ENCODE data around the gene CSNK2A2.

Gene CSNK2A2

DNA sequence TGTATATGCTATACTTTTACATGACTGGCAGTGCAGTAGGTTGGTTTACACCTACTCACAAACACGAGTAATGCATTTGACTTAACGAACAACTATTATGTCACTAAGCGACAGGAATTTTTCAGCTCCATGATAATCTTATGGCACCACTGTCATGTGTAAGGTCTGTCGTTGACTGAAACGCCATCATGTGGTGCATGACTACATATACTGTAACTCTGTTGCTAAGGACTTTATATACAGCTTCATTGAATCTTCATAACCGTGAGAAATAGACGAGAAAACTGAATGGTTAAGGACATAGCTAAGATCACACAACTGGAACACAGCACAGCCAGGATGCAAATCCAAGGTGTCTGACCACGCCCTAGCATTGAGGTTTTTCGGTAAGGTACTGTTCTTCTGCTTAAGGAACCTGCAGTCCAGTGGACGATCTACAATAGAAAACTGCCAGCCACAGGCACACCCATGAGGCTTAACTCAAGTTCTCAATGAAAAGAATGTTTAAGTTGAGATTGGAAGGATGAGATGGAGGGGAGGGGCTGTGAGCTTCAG lies 72.0 kb downstream of the CSNK2A2 start:
- no peak overlapping the region for H2BK120ac ChIP-seq (ENCODE audit: low read depth, low read length)
- DNase-seq (ENCODE audit: low spot score): no peak
- H3K9me3 ChIP-seq (replicated peaks in 1 of 2; ENCODE audit: control insufficient read depth in 2 of 2, insufficient read depth in 1 of 2, low read depth in 1 of 2, low read length in 2 of 2): no peaks in the 10 kb centered on the region
- no peak overlapping the region for H3K4me2 ChIP-seq (ENCODE audit: insufficient read depth, low read length, poor library complexity, severe bottlenecking)
- H3K79me1 ChIP-seq (ENCODE audit: low read depth, low read length): peaks cover 6% of the 10 kb centered on the region
- no peak overlapping the region for H3K4me3 ChIP-seq (ENCODE audit: low read length in 2 of 2)
- peaks cover 22 to 24% of the 10 kb centered on the region in 2 donors for H3K4me1 ChIP-seq (ENCODE audit: control insufficient read depth in 2 of 2, insufficient read depth in 1 of 2, low read depth in 1 of 2, low read length in 2 of 2)
- no peak overlapping the region for H3K14ac ChIP-seq (ENCODE audit: low read length)
- no peak overlapping the region for H2BK15ac ChIP-seq (ENCODE audit: low read length)
- H3K4ac ChIP-seq (ENCODE audit: low read length): no peak overlapping the region
- H4K8ac ChIP-seq (ENCODE audit: low read depth, low read length): no peak overlapping the region
- no peak overlapping the region for H3K23ac ChIP-seq (ENCODE audit: low read depth, low read length, poor library complexity)
- H4K91ac ChIP-seq (ENCODE audit: low read depth, low read length, poor library complexity): no peak overlapping the region
- no peak overlapping the region for H2BK5ac ChIP-seq (ENCODE audit: low read length)
- no peak overlapping the region for H2BK12ac ChIP-seq (ENCODE audit: low read length)
- H2AK5ac ChIP-seq (ENCODE audit: low read depth, low read length): no peak overlapping the region
- no peaks in the 10 kb centered on the region for H3K27me3 ChIP-seq (ENCODE audit: control insufficient read depth in 3 of 3, insufficient read depth in 3 of 3, low read depth in 1 of 3, low read length in 3 of 3)
- no peak overlapping the region for H3K18ac ChIP-seq (ENCODE audit: low read length)
- no CpG with 5 or more reads among the region's 10 CpGs for WGBS, 2 donors (ENCODE audit: extremely low coverage in 2 of 2, insufficient read length in 2 of 2, insufficient replicate concordance in 1 of 2)
- H3K27ac ChIP-seq (replicated peaks; ENCODE audit: low read length): no peak overlapping the region
- no peak overlapping the region for H2AFZ ChIP-seq (ENCODE audit: low read length)
- H3K36me3 ChIP-seq (replicated peaks in 1 of 2; ENCODE audit: control insufficient read depth in 2 of 2, insufficient read depth in 2 of 2, low read length in 2 of 2): peaks cover 0 to 17% of the 10 kb centered on the region in 2 donors
- no peak overlapping the region for H3K9ac ChIP-seq (ENCODE audit: low read depth, low read length, poor library complexity)

DNA sequence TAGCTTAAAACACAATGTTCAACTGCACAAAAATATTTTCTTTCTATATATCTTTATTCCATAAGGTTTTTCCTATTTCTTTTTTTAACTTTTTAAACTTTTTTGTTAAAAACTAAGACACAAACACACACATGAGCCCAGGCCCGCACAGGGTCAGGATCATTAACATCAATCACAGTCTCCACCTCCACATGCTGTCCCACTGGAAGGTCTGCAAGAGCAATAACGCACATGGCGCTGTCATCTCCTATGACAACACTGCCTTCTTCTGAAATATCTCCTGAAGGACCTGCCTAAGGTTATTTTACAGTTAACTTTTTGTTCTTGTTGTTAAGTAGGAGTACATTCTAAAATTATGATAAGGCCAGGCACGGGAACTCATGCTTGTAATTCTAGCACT lies 72.9 kb downstream of the CSNK2A2 start:
- H3K9me3 ChIP-seq (replicated peaks in 1 of 2; ENCODE audit: control insufficient read depth in 2 of 2, insufficient read depth in 1 of 2, low read depth in 1 of 2, low read length in 2 of 2): no peaks in the 10 kb centered on the region
- no CpG with 5 or more reads among the region's 4 CpGs for WGBS, 2 donors (ENCODE audit: extremely low coverage in 2 of 2, insufficient read length in 2 of 2, insufficient replicate concordance in 1 of 2)
- H3K4ac ChIP-seq (ENCODE audit: low read length): no peak overlapping the region

GRCh38 chr16:58124601-58124915 lies 73.3 kb downstream of the CSNK2A2 start:
- H3K18ac ChIP-seq (ENCODE audit: low read length): no peak overlapping the region
- H3K9me3 ChIP-seq (replicated peaks in 1 of 2; ENCODE audit: control insufficient read depth in 2 of 2, insufficient read depth in 1 of 2, low read depth in 1 of 2, low read length in 2 of 2): no peaks in the 10 kb centered on the region
- peaks cover 26 to 35% of the 10 kb centered on the region in 2 donors for H3K4me1 ChIP-seq (ENCODE audit: control insufficient read depth in 2 of 2, insufficient read depth in 1 of 2, low read depth in 1 of 2, low read length in 2 of 2)
- H2BK120ac ChIP-seq (ENCODE audit: low read depth, low read length): no peak overlapping the region
- no peak overlapping the region for H3K9ac ChIP-seq (ENCODE audit: low read depth, low read length, poor library complexity)
- H3K27me3 ChIP-seq (ENCODE audit: control insufficient read depth in 3 of 3, insufficient read depth in 3 of 3, low read depth in 1 of 3, low read length in 3 of 3): no peaks in the 10 kb centered on the region
- H4K91ac ChIP-seq (ENCODE audit: low read depth, low read length, poor library complexity): no peak overlapping the region
- no peak overlapping the region for H3K4me2 ChIP-seq (ENCODE audit: insufficient read depth, low read length, poor library complexity, severe bottlenecking)
- H2BK5ac ChIP-seq (ENCODE audit: low read length): no peak overlapping the region
- DNase-seq (ENCODE audit: low spot score): no peak
- no CpG with 5 or more reads among the region's 1 CpG for WGBS, 2 donors (ENCODE audit: extremely low coverage in 2 of 2, insufficient read length in 2 of 2, insufficient replicate concordance in 1 of 2)
- no peak overlapping the region for H3K23ac ChIP-seq (ENCODE audit: low read depth, low read length, poor library complexity)
- H3K79me1 ChIP-seq (ENCODE audit: low read depth, low read length): peaks cover 6% of the 10 kb centered on the region
- H2BK15ac ChIP-seq (ENCODE audit: low read length): no peak overlapping the region
- H2BK12ac ChIP-seq (ENCODE audit: low read length): no peak overlapping the region
- no peak overlapping the region for H4K8ac ChIP-seq (ENCODE audit: low read depth, low read length)
- H3K27ac ChIP-seq (replicated peaks; ENCODE audit: low read length): no peak overlapping the region
- H3K4me3 ChIP-seq (ENCODE audit: low read length in 2 of 2): no peak overlapping the region
- H2AFZ ChIP-seq (ENCODE audit: low read length): no peak overlapping the region
- H2AK5ac ChIP-seq (ENCODE audit: low read depth, low read length): no peak overlapping the region
- peaks cover 0 to 17% of the 10 kb centered on the region in 2 donors for H3K36me3 ChIP-seq (replicated peaks in 1 of 2; ENCODE audit: control insufficient read depth in 2 of 2, insufficient read depth in 2 of 2, low read length in 2 of 2)
- no peak overlapping the region for H3K14ac ChIP-seq (ENCODE audit: low read length)
- H3K4ac ChIP-seq (ENCODE audit: low read length): no peak overlapping the region

More for the DNA sequence above, 72.9 kb downstream of the CSNK2A2 start:
- H3K14ac ChIP-seq (ENCODE audit: low read length): no peak overlapping the region
- H3K18ac ChIP-seq (ENCODE audit: low read length): no peak overlapping the region
- peaks cover 6% of the 10 kb centered on the region for H3K79me1 ChIP-seq (ENCODE audit: low read depth, low read length)
- no peak overlapping the region for H4K91ac ChIP-seq (ENCODE audit: low read depth, low read length, poor library complexity)
- H2AK5ac ChIP-seq (ENCODE audit: low read depth, low read length): no peak overlapping the region
- no peak overlapping the region for H4K8ac ChIP-seq (ENCODE audit: low read depth, low read length)
- no peak overlapping the region for H3K23ac ChIP-seq (ENCODE audit: low read depth, low read length, poor library complexity)
- DNase-seq (ENCODE audit: low spot score): no peak
- H2BK15ac ChIP-seq (ENCODE audit: low read length): no peak overlapping the region
- no peak overlapping the region for H2BK5ac ChIP-seq (ENCODE audit: low read length)
- no peak overlapping the region for H3K9ac ChIP-seq (ENCODE audit: low read depth, low read length, poor library complexity)
- H3K36me3 ChIP-seq (replicated peaks in 1 of 2; ENCODE audit: control insufficient read depth in 2 of 2, insufficient read depth in 2 of 2, low read length in 2 of 2): peaks cover 0 to 17% of the 10 kb centered on the region in 2 donors
- no peak overlapping the region for H3K27ac ChIP-seq (replicated peaks; ENCODE audit: low read length)
- peaks cover 25 to 33% of the 10 kb centered on the region in 2 donors for H3K4me1 ChIP-seq (ENCODE audit: control insufficient read depth in 2 of 2, insufficient read depth in 1 of 2, low read depth in 1 of 2, low read length in 2 of 2)
- H2BK120ac ChIP-seq (ENCODE audit: low read depth, low read length): no peak overlapping the region
- H3K27me3 ChIP-seq (ENCODE audit: control insufficient read depth in 3 of 3, insufficient read depth in 3 of 3, low read depth in 1 of 3, low read length in 3 of 3): no peaks in the 10 kb centered on the region
- no peak overlapping the region for H2BK12ac ChIP-seq (ENCODE audit: low read length)
- no peak overlapping the region for H3K4me2 ChIP-seq (ENCODE audit: insufficient read depth, low read length, poor library complexity, severe bottlenecking)
- no peak overlapping the region for H2AFZ ChIP-seq (ENCODE audit: low read length)
- no peak overlapping the region for H3K4me3 ChIP-seq (ENCODE audit: low read length in 2 of 2)

DNA sequence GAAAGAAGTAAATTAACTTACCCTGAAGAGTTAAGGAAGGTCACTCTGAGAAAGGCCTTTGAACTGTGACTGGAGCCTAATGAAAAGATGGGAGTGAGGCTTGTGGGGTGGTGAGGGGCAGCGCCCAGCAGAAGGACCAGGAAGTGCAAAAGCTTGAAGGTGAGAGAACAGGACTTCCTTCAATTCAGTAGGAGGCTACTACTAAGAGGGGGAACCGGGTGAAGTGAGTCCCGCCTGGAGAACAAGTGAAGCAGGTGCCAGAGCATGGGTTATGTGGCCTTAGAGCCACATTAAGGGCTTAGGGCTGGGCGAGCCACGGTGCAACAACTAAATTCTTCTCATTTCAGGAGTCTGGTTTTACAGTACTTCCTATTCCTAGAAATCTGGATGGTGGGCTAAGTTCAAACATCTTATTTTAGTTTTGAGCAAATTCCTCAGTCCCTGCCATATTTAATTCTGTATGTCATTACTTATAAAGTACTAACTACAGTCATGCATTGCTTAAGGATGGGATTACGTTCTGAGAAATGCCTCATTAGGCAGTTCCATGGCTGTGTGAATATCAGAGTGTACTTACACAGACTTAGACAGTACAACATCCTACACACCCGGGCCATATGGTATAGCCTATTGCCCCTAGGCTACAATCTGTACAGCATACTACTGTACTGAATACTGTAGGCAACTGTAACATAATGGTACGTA lies 73.9 kb downstream of the CSNK2A2 start:
- H3K9me3 ChIP-seq (replicated peaks in 1 of 2; ENCODE audit: control insufficient read depth in 2 of 2, insufficient read depth in 1 of 2, low read depth in 1 of 2, low read length in 2 of 2): no peaks in the 10 kb centered on the region
- H3K4me3 ChIP-seq (ENCODE audit: low read length in 2 of 2): no peak overlapping the region
- H3K27me3 ChIP-seq (ENCODE audit: control insufficient read depth in 3 of 3, insufficient read depth in 3 of 3, low read depth in 1 of 3, low read length in 3 of 3): no peaks in the 10 kb centered on the region
- H4K91ac ChIP-seq (ENCODE audit: low read depth, low read length, poor library complexity): no peak overlapping the region
- no peak overlapping the region for H2BK12ac ChIP-seq (ENCODE audit: low read length)
- H3K36me3 ChIP-seq (replicated peaks in 1 of 2; ENCODE audit: control insufficient read depth in 2 of 2, insufficient read depth in 2 of 2, low read length in 2 of 2): peaks cover 0 to 17% of the 10 kb centered on the region in 2 donors
- no peak overlapping the region for H3K27ac ChIP-seq (replicated peaks; ENCODE audit: low read length)
- no peak overlapping the region for H3K4ac ChIP-seq (ENCODE audit: low read length)
- no peak overlapping the region for H3K14ac ChIP-seq (ENCODE audit: low read length)
- WGBS, 2 donors (ENCODE audit: extremely low coverage in 2 of 2, insufficient read length in 2 of 2, insufficient replicate concordance in 1 of 2): no CpG with 5 or more reads among the region's 8 CpGs
- no peak overlapping the region for H2BK5ac ChIP-seq (ENCODE audit: low read length)
- no peak overlapping the region for H3K4me2 ChIP-seq (ENCODE audit: insufficient read depth, low read length, poor library complexity, severe bottlenecking)
- H2BK15ac ChIP-seq (ENCODE audit: low read length): no peak overlapping the region
- peaks cover 29 to 35% of the 10 kb centered on the region in 2 donors for H3K4me1 ChIP-seq (ENCODE audit: control insufficient read depth in 2 of 2, insufficient read depth in 1 of 2, low read depth in 1 of 2, low read length in 2 of 2)
- H3K9ac ChIP-seq (ENCODE audit: low read depth, low read length, poor library complexity): no peak overlapping the region
- no peak overlapping the region for H4K8ac ChIP-seq (ENCODE audit: low read depth, low read length)
- no peak overlapping the region for H3K18ac ChIP-seq (ENCODE audit: low read length)
- H2AK5ac ChIP-seq (ENCODE audit: low read depth, low read length): no peak overlapping the region
- H2AFZ ChIP-seq (ENCODE audit: low read length): no peak overlapping the region
- DNase-seq (ENCODE audit: low spot score): no peak
- H3K23ac ChIP-seq (ENCODE audit: low read depth, low read length, poor library complexity): no peak overlapping the region
- no peak overlapping the region for H2BK120ac ChIP-seq (ENCODE audit: low read depth, low read length)
- peaks cover 6% of the 10 kb centered on the region for H3K79me1 ChIP-seq (ENCODE audit: low read depth, low read length)
